NCI-H69 (cell line): ENCODE data around the gene GPR31.
"Not testable (repeated sequence)": the region's sequence is repeated elsewhere in the genome, so short reads cannot be mapped to it uniquely, and the experiment has no call there.

Experiments
- DNase-seq: peaks from one replicate; lab custom pipeline; 2025; lab: John Stamatoyannopoulos, UW

Gene GPR31

GRCh38 chr6:167157863-167158262 lies at the start of gene GPR31:
Gene GPR31, minus strand, starts transcription at chr6:167157980. Its CDS starts 149 bp downstream, at chr6:167157831.
- DNase-seq, result no peak

- DNase-seq, result no peak
Measured at GRCh38 chr6:167207527-167207926, 49.7 kb upstream of the GPR31 start.

GRCh38 chr6:167205316-167205715 lies 47.5 kb upstream of the GPR31 start:
- DNase-seq, result not testable (repeated sequence)

- peak; percentile 26 for DNase-seq
Measured at GRCh38 chr6:167204059-167204348, 46.2 kb upstream of the GPR31 start.

- not testable (repeated sequence) for DNase-seq
Measured at GRCh38 chr6:167203261-167204058, 45.7 kb upstream of the GPR31 start.

GRCh38 chr6:167202613-167203012 lies 44.8 kb upstream of the GPR31 start:
- not testable (repeated sequence) for DNase-seq

GRCh38 chr6:167200806-167201205 lies 43.0 kb upstream of the GPR31 start:
- DNase-seq, result no peak

- not testable (repeated sequence) for DNase-seq
Measured at GRCh38 chr6:167195941-167196610, 38.3 kb upstream of the GPR31 start.

GRCh38 chr6:167193515-167194125 lies 35.8 kb upstream of the GPR31 start:
- not testable (repeated sequence) for DNase-seq

- DNase-seq, result not testable (repeated sequence)
Measured at GRCh38 chr6:167191043-167191583, 33.3 kb upstream of the GPR31 start.

GRCh38 chr6:167187275-167187674 lies 29.5 kb upstream of the GPR31 start:
- not testable (repeated sequence) for DNase-seq

GRCh38 chr6:167185101-167185500 lies 27.3 kb upstream of the GPR31 start:
- DNase-seq, result not testable (repeated sequence)

- not testable (repeated sequence) for DNase-seq
Measured at GRCh38 chr6:167182913-167183314, 25.1 kb upstream of the GPR31 start.

GRCh38 chr6:167181351-167181750 lies 23.6 kb upstream of the GPR31 start:
- not testable (repeated sequence) for DNase-seq

- DNase-seq, result not testable (repeated sequence)
Measured at GRCh38 chr6:167180086-167180485, 22.3 kb upstream of the GPR31 start.

GRCh38 chr6:167178896-167179655 lies 21.3 kb upstream of the GPR31 start:
- not testable (repeated sequence) for DNase-seq

- DNase-seq, result not testable (repeated sequence)
Measured at GRCh38 chr6:167177271-167177670, 19.5 kb upstream of the GPR31 start.

- DNase-seq, result not testable (repeated sequence)
Measured at GRCh38 chr6:167172011-167172410, 14.2 kb upstream of the GPR31 start.

- not testable (repeated sequence) for DNase-seq
Measured at GRCh38 chr6:167171300-167171699, 13.5 kb upstream of the GPR31 start.

GRCh38 chr6:167169867-167170266 lies 12.1 kb upstream of the GPR31 start:
- not testable (repeated sequence) for DNase-seq

GRCh38 chr6:167168296-167168695 lies 10.5 kb upstream of the GPR31 start:
- not testable (repeated sequence) for DNase-seq

GRCh38 chr6:167167699-167168098 lies 9.9 kb upstream of the GPR31 start:
- DNase-seq, result not testable (repeated sequence)
